Activated CD4-positive, alpha-beta T cell treated with anti-CD3 and anti-CD28 coated beads for 36 hours (primary cell): Measurements from ENCODE around the gene LACTB. TPM values are rescaled to one million over a fixed set of nuclear protein-coding genes. Genes with fewer than 3 reads are reported as not detected.

Source experiments
- ATAC-seq: fragments of 200-7000 bp; cut with Tn5 transposase; one replicate; pipeline ENCODE4 v1.10.0; 2021; ENCODE audit warnings: mild to moderate bottlenecking, moderate library complexity
- CTCF ChIA-PET: fragments of 350-600 bp; sonication (Branson Sonifier 250); formaldehyde crosslinking; loops from one replicate; lab custom pipeline; 2021; ENCODE audit warnings: antibody characterized with exemption; lab: Charles Lee
- POLR2A ChIA-PET: fragments of 350-600 bp; sonication (Branson Sonifier 250); formaldehyde crosslinking; loops from one replicate; lab custom pipeline; 2021; ENCODE audit warnings: antibody characterized with exemption, inconsistent platforms; lab: Charles Lee
- DNase-seq: peaks from one replicate; pipeline ENCODE4 v3.0.0-alpha.2; 2020
- H3K27ac Mint-ChIP-seq: one replicate; pipeline ENCODE4 v1.8.0; 2021; ENCODE audit warnings: mixed read lengths
- H3K27me3 Mint-ChIP-seq: one replicate; pipeline ENCODE4 v1.8.0; 2021; ENCODE audit warnings: mixed read lengths
- H3K36me3 Mint-ChIP-seq: one replicate; pipeline ENCODE4 v1.8.0; 2021; ENCODE audit warnings: low read depth, mixed read lengths
- H3K4me1 Mint-ChIP-seq: one replicate; pipeline ENCODE4 v1.8.0; 2021; ENCODE audit warnings: mixed read lengths
- H3K4me3 Mint-ChIP-seq: one replicate; pipeline ENCODE4 v1.8.0; 2021; ENCODE audit warnings: mild to moderate bottlenecking, moderate library complexity, mixed read lengths
- H3K9me3 Mint-ChIP-seq: one replicate; pipeline ENCODE4 v1.8.0; 2021; ENCODE audit warnings: low read depth, mixed read lengths
- intact Hi-C, 2 experiments: fragments of 100-400 bp; cut with DNase I in 1 of 2; cut with micrococcal nuclease in 1 of 2; formaldehyde crosslinking; loops; one replicate each; pipeline versions ENCODE4 v1.14.2 to v1.15.1; 2022 to 2024; cut with DNase I, micrococcal nuclease
- total RNA-seq, 2 experiments: library from RNA; stranded (reverse); gene quantifications; one replicate each; pipeline ENCODE4 v1.2.3, GENCODE V29; 2021

LACTB gene
- total RNA-seq, 2 experiments from 2014 or later = 10.9 to 14.9 TPM

DNA sequence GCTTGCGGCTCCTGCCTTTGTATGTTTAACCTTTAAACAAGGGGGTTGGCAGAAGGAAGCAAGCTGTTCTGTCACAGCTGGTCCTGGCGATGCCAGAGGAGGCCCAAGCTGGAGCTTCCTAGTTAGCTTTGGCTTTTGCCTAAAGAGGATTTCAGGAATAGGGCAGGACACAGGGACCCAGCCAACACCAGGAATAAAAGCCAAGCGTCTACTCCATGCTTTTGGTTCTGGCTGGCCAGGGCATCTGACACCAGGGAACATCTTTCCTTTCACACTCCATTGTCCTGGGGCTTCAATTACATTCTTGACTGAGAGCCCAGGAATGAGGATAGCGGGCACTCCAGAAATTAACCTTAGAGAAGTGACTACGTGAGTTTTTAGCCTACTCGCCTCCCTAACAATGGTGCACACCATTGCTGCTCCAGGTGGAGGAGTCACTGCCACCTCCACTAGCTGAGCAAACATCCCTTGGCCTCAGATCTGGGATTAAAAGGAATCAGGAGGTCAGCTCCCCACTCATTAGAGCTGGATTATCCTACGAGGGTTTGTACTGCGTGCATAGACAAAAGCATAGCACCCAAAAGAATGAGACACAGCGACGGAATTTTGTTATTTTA lies 40.9 kb upstream of the LACTB start:
- intact Hi-C loops = no loop called here
- H3K27me3 Mint-ChIP-seq = peaks cover 6% of the 10 kb centered on the region
- no peak overlapping the region for H3K27ac Mint-ChIP-seq
- POLR2A ChIA-PET = no interaction called here
- no peak overlapping the region for H3K4me3 Mint-ChIP-seq
- H3K9me3 Mint-ChIP-seq = no peaks in the 10 kb centered on the region
- H3K36me3 Mint-ChIP-seq = no peaks in the 10 kb centered on the region
- DNase-seq (no peak), ATAC-seq (no peak)
- H3K4me1 Mint-ChIP-seq = no peaks in the 10 kb centered on the region
- CTCF ChIA-PET = interaction anchor here (1.5 kb wide), 1 partner anchor 12 kb away, joined by 3 read pairs; no protein-coding TSS in a partner anchor

GRCh38 chr15:63082366-63082765 lies 39.3 kb upstream of the LACTB start:
- POLR2A ChIA-PET = no interaction called here
- Mint-ChIP-seq H3K27ac (no peak overlapping the region), H3K4me1 (no peaks in the 10 kb centered on the region), H3K4me3 (no peak overlapping the region), H3K9me3 (no peaks in the 10 kb centered on the region), H3K27me3 (peaks cover 6% of the 10 kb centered on the region), H3K36me3 (no peaks in the 10 kb centered on the region)
- CTCF ChIA-PET = no interaction called here
- DNase-seq = no peak
- no peak for ATAC-seq
- intact Hi-C loops = no loop called here

DNA sequence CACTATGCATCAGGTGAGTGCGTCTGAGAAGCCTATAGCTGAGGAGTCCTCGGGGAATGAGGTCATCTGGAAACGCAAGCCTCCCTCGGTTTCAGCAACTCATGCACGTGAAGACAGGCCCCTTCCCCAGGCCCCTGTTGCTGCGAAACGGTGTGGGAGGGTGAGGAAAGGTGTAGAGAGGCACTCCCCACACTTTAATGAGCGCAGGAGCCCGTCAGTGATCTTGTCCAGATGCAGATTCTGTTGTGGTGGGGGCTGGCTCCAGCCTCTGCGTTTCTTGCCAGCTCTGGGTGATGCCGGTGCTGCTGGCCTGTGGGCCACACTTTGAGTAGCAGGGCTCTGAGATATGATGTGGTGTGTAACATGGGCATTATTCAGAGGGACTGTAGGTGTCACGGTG lies 38.6 kb upstream of the LACTB start:
- Mint-ChIP-seq H3K27ac (no peak overlapping the region), H3K36me3 (no peaks in the 10 kb centered on the region), H3K27me3 (peaks cover 5% of the 10 kb centered on the region), H3K4me1 (no peaks in the 10 kb centered on the region), H3K4me3 (no peak overlapping the region), H3K9me3 (no peaks in the 10 kb centered on the region)
- ATAC-seq (no peak), DNase-seq (no peak)
- POLR2A ChIA-PET = no interaction called here
- intact Hi-C loops = no loop called here
- CTCF ChIA-PET = no interaction called here

DNA sequence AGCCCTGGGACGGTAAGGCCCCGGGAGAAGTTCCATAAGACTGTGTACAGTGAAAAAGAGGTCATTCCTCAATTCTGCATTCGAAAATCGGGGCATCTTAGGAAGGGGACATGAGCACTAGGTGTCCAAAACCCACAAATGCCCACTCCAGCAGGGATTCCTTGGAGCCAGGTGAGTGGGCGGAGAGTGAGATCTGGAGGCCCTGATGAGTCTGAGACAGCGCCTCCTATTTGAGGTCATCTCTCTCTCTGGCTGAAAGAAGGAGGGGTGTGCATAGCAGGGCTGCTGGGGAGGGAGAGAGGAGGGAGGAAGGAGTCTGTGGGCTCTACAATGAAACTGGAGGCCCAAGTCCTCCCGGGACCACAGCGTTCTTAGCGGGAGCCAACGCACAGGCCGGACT lies 38.1 kb upstream of the LACTB start:
- no peak overlapping the region for H3K4me3 Mint-ChIP-seq
- no peak for ATAC-seq
- intact Hi-C loops = no loop called here
- H3K36me3 Mint-ChIP-seq = no peaks in the 10 kb centered on the region
- H3K27me3 Mint-ChIP-seq = peaks cover 5% of the 10 kb centered on the region
- H3K9me3 Mint-ChIP-seq = no peaks in the 10 kb centered on the region
- CTCF ChIA-PET = no interaction called here
- no peak overlapping the region for H3K27ac Mint-ChIP-seq
- DNase-seq = no peak
- POLR2A ChIA-PET = no interaction called here
- no peaks in the 10 kb centered on the region for H3K4me1 Mint-ChIP-seq

DNA sequence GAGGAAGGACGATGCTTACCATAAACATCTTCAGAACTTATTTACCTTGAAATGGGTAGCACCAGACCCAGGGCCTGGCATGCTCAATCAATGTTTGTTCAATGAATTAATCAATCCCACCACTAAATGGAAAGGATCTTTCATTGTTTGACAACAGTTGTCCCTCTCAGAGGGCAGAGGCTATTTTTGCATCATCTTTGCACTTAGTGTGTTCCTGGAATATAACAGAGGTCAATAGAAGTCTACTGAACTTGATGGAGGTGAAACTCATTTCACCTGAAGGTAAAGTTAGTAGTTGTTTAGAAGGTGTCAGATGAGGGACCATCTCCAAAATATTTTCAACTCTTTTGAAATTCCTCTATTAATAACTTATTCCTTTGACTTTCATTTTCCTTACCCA lies 36.9 kb upstream of the LACTB start:
- DNase-seq (no peak), ATAC-seq (no peak)
- H3K4me3 Mint-ChIP-seq = no peak overlapping the region
- no peaks in the 10 kb centered on the region for H3K36me3 Mint-ChIP-seq
- ChIA-PET POLR2A (no interaction called here), CTCF (interaction anchor here (0.9 to 1.0 kb wide), 3 partner anchors 9 to 240 kb away, joined by 3 read pairs; no protein-coding TSS in a partner anchor)
- H3K27me3 Mint-ChIP-seq = peaks cover 2% of the 10 kb centered on the region
- intact Hi-C loops = no loop called here
- no peaks in the 10 kb centered on the region for H3K4me1 Mint-ChIP-seq
- H3K27ac Mint-ChIP-seq = no peak overlapping the region
- H3K9me3 Mint-ChIP-seq = no peaks in the 10 kb centered on the region

DNA sequence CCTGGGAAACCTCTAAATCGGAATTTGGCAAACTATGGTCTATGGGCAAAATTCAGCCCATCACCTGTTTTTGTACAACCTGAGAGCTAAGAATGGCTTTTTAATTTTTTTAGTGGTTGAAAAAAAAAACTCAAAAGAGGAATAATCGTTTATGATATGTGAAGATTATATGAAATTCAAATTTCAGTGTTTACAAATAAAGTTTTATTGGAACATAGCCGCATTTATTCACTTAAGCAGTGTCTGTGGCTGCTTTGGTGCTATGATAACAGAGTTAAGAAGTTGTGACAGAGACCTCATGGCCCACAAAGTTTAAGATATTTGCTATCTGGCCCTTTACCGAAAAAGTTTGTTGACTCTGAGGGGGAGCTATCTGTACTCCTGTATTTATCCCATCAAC lies 36.4 kb upstream of the LACTB start:
- Mint-ChIP-seq H3K36me3 (no peaks in the 10 kb centered on the region), H3K4me3 (no peak overlapping the region), H3K27ac (no peak overlapping the region), H3K4me1 (no peaks in the 10 kb centered on the region), H3K27me3 (peaks cover 2% of the 10 kb centered on the region), H3K9me3 (no peaks in the 10 kb centered on the region)
- ChIA-PET POLR2A (no interaction called here), CTCF (interaction anchor here (1.0 kb wide), 1 partner anchor 38 kb away, joined by 3 read pairs; no protein-coding TSS in a partner anchor)
- intact Hi-C loops = no loop called here
- ATAC-seq (no peak), DNase-seq (no peak)

GRCh38 chr15:63086271-63086670 lies 35.4 kb upstream of the LACTB start:
- no peak for ATAC-seq
- CTCF ChIA-PET = interaction anchor here (0.9 to 1.4 kb wide), 2 partner anchors 9 to 38 kb away, joined by 3 to 6 read pairs; no protein-coding TSS in a partner anchor
- intact Hi-C loops = no loop called here
- no peaks in the 10 kb centered on the region for H3K27me3 Mint-ChIP-seq
- H3K36me3 Mint-ChIP-seq = no peaks in the 10 kb centered on the region
- no peaks in the 10 kb centered on the region for H3K9me3 Mint-ChIP-seq
- POLR2A ChIA-PET = no interaction called here
- H3K4me1 Mint-ChIP-seq = no peaks in the 10 kb centered on the region
- no peak for DNase-seq
- no peak overlapping the region for H3K4me3 Mint-ChIP-seq
- no peak overlapping the region for H3K27ac Mint-ChIP-seq

- Mint-ChIP-seq H3K36me3 (no peaks in the 10 kb centered on the region), H3K4me1 (no peaks in the 10 kb centered on the region), H3K4me3 (no peak overlapping the region), H3K9me3 (no peaks in the 10 kb centered on the region), H3K27me3 (no peaks in the 10 kb centered on the region), H3K27ac (no peak overlapping the region)
- DNase-seq (no peak), ATAC-seq (no peak)
- ChIA-PET CTCF (interaction anchor here (0.9 to 1.4 kb wide), 3 partner anchors 10 to 38 kb away, joined by 3 to 6 read pairs (median 4); no protein-coding TSS in a partner anchor), POLR2A (no interaction called here)
- intact Hi-C loops = no loop called here
These were observed 34.7 kb upstream of the LACTB start for GRCh38 chr15:63086947-63087346.

- Mint-ChIP-seq H3K27ac (no peak overlapping the region), H3K9me3 (no peaks in the 10 kb centered on the region), H3K36me3 (no peaks in the 10 kb centered on the region), H3K4me3 (no peak overlapping the region), H3K27me3 (no peaks in the 10 kb centered on the region), H3K4me1 (no peaks in the 10 kb centered on the region)
- POLR2A ChIA-PET = no interaction called here
- DNase-seq (no peak), ATAC-seq (no peak)
- CTCF ChIA-PET = interaction anchor here (0.6 to 1.6 kb wide), 6 partner anchors 19 to 346 kb away, joined by 3 to 6 read pairs (median 3); no protein-coding TSS in a partner anchor
- intact Hi-C loops = no loop called here
These were observed 33.0 kb upstream of the LACTB start for GRCh38 chr15:63088533-63089245.

- DNase-seq (no peak), ATAC-seq (no peak)
- Mint-ChIP-seq H3K4me3 (no peak overlapping the region), H3K9me3 (no peaks in the 10 kb centered on the region), H3K27me3 (no peaks in the 10 kb centered on the region), H3K36me3 (no peaks in the 10 kb centered on the region), H3K4me1 (no peaks in the 10 kb centered on the region), H3K27ac (no peak overlapping the region)
- ChIA-PET CTCF (interaction anchor here (0.6 to 1.7 kb wide), 6 partner anchors 19 to 300 kb away, joined by 3 to 6 read pairs (median 4); no protein-coding TSS in a partner anchor), POLR2A (no interaction called here)
- intact Hi-C loops = loop anchor here (5.0 to 10.0 kb wide), 2 partner anchors 245 to 313 kb away; no protein-coding TSS in a partner anchor
These were observed 32.2 kb upstream of the LACTB start for GRCh38 chr15:63089260-63090043.

DNA sequence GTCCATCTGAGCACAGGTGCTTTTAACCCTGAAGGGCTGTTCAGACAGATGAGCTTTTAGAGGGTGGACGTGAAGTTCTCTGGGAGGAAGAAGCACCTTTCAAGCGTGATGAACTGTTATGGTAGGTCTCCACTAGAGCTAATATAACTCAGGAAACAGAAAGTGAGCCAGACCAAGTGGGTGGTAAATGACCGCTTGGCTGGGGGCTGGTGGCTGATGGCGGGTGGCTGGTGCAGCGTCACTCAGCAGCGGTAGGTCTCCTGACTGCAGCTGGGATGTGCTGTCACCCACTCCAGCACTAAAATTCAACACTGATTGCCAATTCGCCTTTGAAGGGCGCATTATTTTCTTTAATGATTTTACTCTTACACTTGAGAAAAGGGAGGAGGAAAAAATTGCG lies 31.2 kb upstream of the LACTB start:
- Mint-ChIP-seq H3K36me3 (no peaks in the 10 kb centered on the region), H3K9me3 (no peaks in the 10 kb centered on the region), H3K27ac (no peak overlapping the region), H3K4me3 (no peak overlapping the region), H3K27me3 (no peaks in the 10 kb centered on the region), H3K4me1 (no peaks in the 10 kb centered on the region)
- ChIA-PET CTCF (interaction anchor here (0.7 to 1.7 kb wide), 3 partner anchors 29 to 340 kb away, joined by 3 to 6 read pairs (median 4); no protein-coding TSS in a partner anchor), POLR2A (no interaction called here)
- intact Hi-C loops = loop anchor here (5.0 to 10.0 kb wide), 2 partner anchors 246 to 312 kb away; no protein-coding TSS in a partner anchor
- ATAC-seq = no peak
- DNase-seq = no peak
